ENCODE results near the gene LMNTD2.
A peak's percentile ranks its signal among the peaks of the same experiment; 100 is the strongest.

Gene LMNTD2

GRCh38 chr11:567011-567628 lies 6.6 kb upstream of the LMNTD2 start:
- DNase-seq (ENCODE audit: low spot score) = no peak

GRCh38 chr11:565921-566509 lies 5.5 kb upstream of the LMNTD2 start:
- no peak for DNase-seq (ENCODE audit: low spot score)

- DNase-seq (ENCODE audit: low spot score) = no peak
Observed at GRCh38 chr11:563812-564578, 3.5 kb upstream of the LMNTD2 start.

GRCh38 chr11:563066-563811 lies 2.7 kb upstream of the LMNTD2 start:
- no peak for DNase-seq (ENCODE audit: low spot score)

- no peak for DNase-seq (ENCODE audit: low spot score)
Observed at GRCh38 chr11:562046-562645, 1.6 kb upstream of the LMNTD2 start.

- peak; percentile 87 for DNase-seq (ENCODE audit: low spot score)
Observed at GRCh38 chr11:561148-562003, 838 bp upstream of the LMNTD2 start.

GRCh38 chr11:559712-560304 lies 730 bp downstream of the LMNTD2 start:
- DNase-seq (ENCODE audit: low spot score) = peak; percentile 53

- no peak for DNase-seq (ENCODE audit: low spot score)
Observed at GRCh38 chr11:559020-559620, 1.4 kb downstream of the LMNTD2 start.

GRCh38 chr11:558503-558902 lies 2.0 kb downstream of the LMNTD2 start:
- no peak for DNase-seq (ENCODE audit: low spot score)

- no peak for DNase-seq (ENCODE audit: low spot score)
Observed at GRCh38 chr11:557328-558132, 3.0 kb downstream of the LMNTD2 start.

- no peak for DNase-seq (ENCODE audit: low spot score)
Observed at GRCh38 chr11:556662-557256, 3.8 kb downstream of the LMNTD2 start.

- no peak for DNase-seq (ENCODE audit: low spot score)
Observed at GRCh38 chr11:555780-556661, 4.5 kb downstream of the LMNTD2 start.

- no peak for DNase-seq (ENCODE audit: low spot score)
Observed at GRCh38 chr11:555227-555779, 5.2 kb downstream of the LMNTD2 start.

- peak; percentile 92 for DNase-seq (ENCODE audit: low spot score)
Observed at GRCh38 chr11:554428-555226, 5.9 kb downstream of the LMNTD2 start.

GRCh38 chr11:553988-554340 lies 6.6 kb downstream of the LMNTD2 start:
- DNase-seq (ENCODE audit: low spot score) = no peak

GRCh38 chr11:553083-553987 lies 7.2 kb downstream of the LMNTD2 start:
- DNase-seq (ENCODE audit: low spot score) = no peak
